GM12891 (cell line): ENCODE results near the gene COL17A1.

Experiments
- DNase-seq: peaks from one replicate; pipeline ENCODE4 v3.0.0; 2011; ENCODE audit warnings: low spot score; ENCODE audit not compliant: insufficient read length
- FAIRE-seq: peaks from 2 replicates; lab custom pipeline; 2011; peaks lifted over from hg19 to GRCh38; lab: Jason Lieb, UNC
- PAX5 ChIP-seq: IDR thresholded peaks from 2 replicates; pipeline ENCODE4 v1.6.1; 2011; ENCODE audit warnings: low read length, moderate library complexity, mild to moderate bottlenecking; ENCODE audit not compliant: insufficient read depth, severe bottlenecking
- POLR2A ChIP-seq: IDR thresholded peaks from 2 replicates; pipeline ENCODE4 v1.6.1; 2011; ENCODE audit warnings: low read depth, low read length, control low read depth
- POLR2AphosphoS5 ChIP-seq: IDR thresholded peaks from 2 replicates; pipeline ENCODE4 v1.6.1; 2011; ENCODE audit warnings: low read depth, low read length, control low read depth
- POU2F2 ChIP-seq: IDR thresholded peaks from 2 replicates; pipeline ENCODE4 v1.6.1; 2011; ENCODE audit warnings: low read depth, mild to moderate bottlenecking, control low read depth, low read length, moderate library complexity
- SPI1 ChIP-seq: IDR thresholded peaks from 2 replicates; pipeline ENCODE4 v1.6.1; 2011; ENCODE audit warnings: low read depth, low read length, control low read depth
- TAF1 ChIP-seq: IDR thresholded peaks from 2 replicates; pipeline ENCODE4 v1.6.1; 2011; ENCODE audit warnings: low read depth, low read length, control low read depth

The COL17A1 gene

DNA sequence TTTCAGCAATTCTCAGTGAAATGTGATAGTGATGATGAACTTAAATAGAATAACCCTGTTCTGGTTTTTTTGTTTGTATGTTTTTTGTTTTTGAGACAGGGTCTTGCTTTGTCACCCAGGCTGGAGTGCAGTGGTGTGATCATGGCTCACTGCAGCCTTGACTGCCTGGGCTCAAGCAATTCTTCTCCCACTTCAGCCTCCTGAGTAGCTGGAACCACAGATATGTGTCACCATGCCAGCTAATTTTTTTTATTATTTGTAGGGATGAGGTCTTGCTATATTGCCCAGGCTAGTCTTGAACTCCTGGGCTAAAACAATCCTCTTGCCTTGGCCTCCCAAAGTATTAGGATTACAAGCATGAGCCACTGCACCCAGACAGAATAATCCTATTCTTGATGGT, 14.3 kb upstream of the COL17A1 start:
- FAIRE-seq (no peak), DNase-seq (no peak)
- TF ChIP-seq POLR2AphosphoS5, result no peak

DNA sequence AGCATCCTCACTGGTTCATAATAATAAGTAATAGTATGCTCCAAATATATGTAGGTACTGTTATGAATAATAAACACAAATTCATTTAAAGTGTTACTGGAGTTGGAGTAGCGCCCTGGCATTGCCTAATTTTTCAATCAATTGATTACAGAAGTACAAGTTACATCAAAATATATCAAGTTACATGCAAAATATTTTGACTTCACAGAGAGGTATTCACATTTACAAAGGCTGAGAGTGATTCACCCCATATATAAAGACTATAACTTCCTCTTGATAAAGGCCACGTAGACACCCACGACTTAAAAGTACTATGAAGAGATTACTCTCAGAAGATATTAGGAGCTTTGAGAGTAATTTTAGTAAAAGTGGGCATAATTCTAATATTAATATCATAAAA, 13.6 kb upstream of the COL17A1 start:
- no peak for DNase-seq
- no peak for TF ChIP-seq SPI1
- no peak for TF ChIP-seq TAF1
- no peak for TF ChIP-seq POLR2AphosphoS5
- no peak for TF ChIP-seq POU2F2
- no peak for TF ChIP-seq POLR2A
- TF ChIP-seq PAX5, result no peak
- FAIRE-seq, result no peak

- DNase-seq (no peak), FAIRE-seq (no peak)
- TF ChIP-seq SPI1 (no peak), POU2F2 (no peak)
These were observed 12.8 kb upstream of the COL17A1 start for GRCh38 chr10:104098358-104098925.

DNA sequence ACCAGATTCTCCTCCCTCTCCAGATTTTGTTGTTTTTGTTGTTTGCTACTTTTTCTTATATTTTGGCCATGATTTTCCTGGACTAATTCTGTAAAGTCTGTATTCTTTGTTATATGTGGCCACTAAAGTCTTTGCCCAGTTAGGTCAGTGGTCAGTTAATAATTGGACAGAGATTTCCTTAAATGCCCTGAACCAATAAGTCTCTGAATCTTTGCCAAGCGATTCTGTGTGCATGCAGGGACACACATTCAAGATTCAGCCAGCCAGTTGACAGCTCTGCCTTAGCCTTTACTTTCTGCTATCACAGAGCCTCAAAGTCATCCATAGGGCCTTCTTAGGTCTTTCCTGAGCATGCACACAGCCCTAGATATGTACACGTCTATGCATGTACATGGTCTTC, 11.0 kb upstream of the COL17A1 start:
- FAIRE-seq, result no peak
- no peak for DNase-seq
- TF ChIP-seq SPI1, result no peak
- TF ChIP-seq POU2F2, result no peak
- TF ChIP-seq PAX5, result no peak
- no peak for TF ChIP-seq TAF1
- no peak for TF ChIP-seq POLR2A
- no peak for TF ChIP-seq POLR2AphosphoS5

- FAIRE-seq (no peak), DNase-seq (no peak)
- TF ChIP-seq SPI1, result no peak
- TF ChIP-seq POU2F2, result no peak
- TF ChIP-seq POLR2AphosphoS5, result no peak
- no peak for TF ChIP-seq POLR2A
- TF ChIP-seq PAX5, result no peak
These were observed 7.1 kb upstream of the COL17A1 start for GRCh38 chr10:104092749-104093148.

DNA sequence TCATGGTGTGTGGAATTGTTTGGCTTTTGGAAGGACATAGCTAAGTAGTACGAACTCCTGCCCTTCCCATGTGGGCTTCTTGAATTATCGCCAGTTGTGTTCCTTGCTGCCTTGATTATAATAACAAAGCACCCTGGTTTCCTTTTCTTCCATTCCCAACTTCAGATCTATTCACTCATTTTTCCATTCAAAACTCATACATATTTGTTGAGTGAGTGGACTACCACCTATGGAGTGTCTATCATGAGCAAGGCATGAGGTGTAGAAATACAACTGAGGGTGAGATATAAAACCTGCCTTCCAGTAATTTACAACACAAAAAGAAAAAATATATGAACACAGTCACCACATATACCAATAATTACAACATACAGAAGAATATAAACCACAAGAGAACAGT, 4.9 kb upstream of the COL17A1 start:
- no peak for TF ChIP-seq PAX5
- TF ChIP-seq TAF1, result no peak
- no peak for TF ChIP-seq POLR2A
- no peak for TF ChIP-seq POLR2AphosphoS5
- no peak for TF ChIP-seq POU2F2
- TF ChIP-seq SPI1, result no peak
- FAIRE-seq, result no peak
- DNase-seq, result no peak

DNA sequence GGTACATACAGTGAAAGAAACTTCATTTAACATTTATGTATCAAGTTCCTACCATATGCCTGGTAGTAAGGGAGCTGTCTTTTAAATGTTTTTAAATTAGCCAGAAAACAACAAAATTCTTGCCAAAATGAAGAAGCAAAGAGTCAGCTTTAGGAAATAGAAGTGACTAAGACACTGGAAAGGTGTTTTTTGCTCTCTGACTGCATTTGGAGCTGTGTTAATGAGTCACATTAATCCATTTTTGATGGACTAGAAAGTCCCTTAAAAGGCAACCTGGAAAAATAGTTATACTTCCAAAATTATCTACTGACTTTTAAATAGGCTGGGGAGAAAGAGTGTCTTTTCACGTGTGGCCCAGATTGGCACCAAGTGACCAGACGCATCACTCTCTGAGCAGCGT, 3.9 kb upstream of the COL17A1 start:
- TF ChIP-seq SPI1 (no peak), POU2F2 (no peak), POLR2A (no peak), TAF1 (no peak), PAX5 (no peak), POLR2AphosphoS5 (no peak)
- FAIRE-seq (no peak), DNase-seq (no peak)

GRCh38 chr10:104088239-104088638, 2.6 kb upstream of the COL17A1 start:
- TF ChIP-seq POU2F2 (no peak), TAF1 (no peak), SPI1 (no peak), PAX5 (no peak)
- FAIRE-seq (no peak), DNase-seq (no peak)

DNA sequence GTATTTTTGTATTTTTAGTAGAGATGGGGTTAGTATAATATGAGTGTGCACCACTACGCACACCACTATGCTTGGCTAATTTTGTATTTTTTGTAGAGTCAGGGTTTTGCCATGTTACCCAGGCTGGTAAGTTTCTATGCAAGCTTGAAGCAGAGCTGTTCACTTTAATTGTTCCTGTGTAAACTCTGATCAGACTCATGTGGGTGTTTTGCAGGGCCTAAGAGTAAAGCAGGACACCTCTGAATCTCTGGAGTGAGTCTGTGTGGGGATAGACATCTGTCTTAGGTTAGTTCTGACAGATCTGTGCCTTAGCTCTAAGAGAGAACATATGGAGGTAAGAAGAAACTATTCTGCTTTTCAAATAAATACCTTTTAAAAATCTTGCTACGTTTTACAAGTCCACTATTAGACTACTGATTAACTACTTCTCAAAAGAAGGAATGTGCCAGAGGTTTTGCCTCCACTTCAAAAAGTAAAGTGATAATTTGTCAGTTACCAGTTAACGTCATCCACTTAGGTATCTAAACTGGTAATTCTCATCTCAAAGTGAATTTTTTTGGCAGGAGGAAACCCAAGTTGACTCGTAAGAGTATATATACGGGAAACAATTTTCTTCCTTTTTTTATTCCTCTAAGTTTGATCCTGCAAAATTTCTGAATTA, 1.1 kb downstream of the COL17A1 start:
- TF ChIP-seq POU2F2, result no peak
- no peak for TF ChIP-seq TAF1
- TF ChIP-seq SPI1, result no peak
- no peak for TF ChIP-seq POLR2AphosphoS5
- no peak for TF ChIP-seq PAX5
- DNase-seq (no peak), FAIRE-seq (no peak)

- TF ChIP-seq SPI1 (no peak), POU2F2 (no peak), TAF1 (no peak), POLR2AphosphoS5 (no peak), POLR2A (no peak), PAX5 (no peak)
- no peak for FAIRE-seq
- no peak for DNase-seq
These were observed 3.7 kb downstream of the COL17A1 start for GRCh38 chr10:104081998-104082397.
